ENCODE results near the gene SEPTIN12.
"Not testable (repeated sequence)": the region's sequence is repeated elsewhere in the genome, so short reads cannot be mapped to it uniquely, and the experiment has no call there.

Gene SEPTIN12

GRCh38 chr16:4802659-4803287 lies 14.6 kb upstream of the SEPTIN12 start:
- DNase-seq, result peak; percentile 97

DNA sequence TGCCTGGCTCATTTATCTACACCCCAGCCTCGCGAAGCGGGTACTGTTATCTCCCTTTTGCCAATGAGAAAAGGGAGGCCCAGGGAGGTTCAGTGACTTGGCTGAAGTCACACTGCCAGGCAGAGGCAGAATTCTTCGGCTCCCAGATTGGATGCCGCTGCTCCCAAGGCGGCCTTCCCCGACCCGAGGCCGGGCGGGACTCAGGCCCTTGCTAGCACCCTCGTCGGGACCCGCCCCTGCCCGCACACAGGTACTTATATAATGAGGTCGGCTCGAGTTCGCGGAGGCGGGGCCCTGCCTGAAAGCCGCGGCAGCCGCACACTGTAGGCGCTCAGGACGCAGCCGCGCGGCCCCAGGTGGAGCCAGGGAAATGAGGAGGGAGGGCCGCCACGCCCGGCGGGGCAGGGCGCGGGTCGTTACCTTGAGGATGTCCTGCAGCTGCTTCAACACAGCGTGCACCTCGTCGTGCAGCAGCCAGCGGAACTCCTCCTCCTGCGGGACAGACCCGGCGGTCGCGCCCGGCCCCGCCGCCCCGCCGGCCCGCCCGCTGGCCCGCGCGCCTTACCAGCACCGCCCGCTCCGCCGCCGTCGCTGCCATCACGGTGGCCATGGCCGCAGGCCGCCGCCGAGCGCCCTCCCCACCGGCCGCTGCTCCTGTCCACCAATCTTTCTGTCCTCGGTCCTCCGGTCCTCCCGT lies 14.0 kb upstream of the SEPTIN12 start, which contains the start of gene ROGDI:
TSS of gene ROGDI (minus strand) at position 672 of the 697 bp plus-strand sequence. CDS start at position 610, 62 bp downstream.
- peak; percentile 84 for DNase-seq

GRCh38 chr16:4801051-4801961 lies 13.2 kb upstream of the SEPTIN12 start:
- DNase-seq, result no peak

GRCh38 chr16:4800290-4801041 lies 12.3 kb upstream of the SEPTIN12 start:
- no peak for DNase-seq

DNA sequence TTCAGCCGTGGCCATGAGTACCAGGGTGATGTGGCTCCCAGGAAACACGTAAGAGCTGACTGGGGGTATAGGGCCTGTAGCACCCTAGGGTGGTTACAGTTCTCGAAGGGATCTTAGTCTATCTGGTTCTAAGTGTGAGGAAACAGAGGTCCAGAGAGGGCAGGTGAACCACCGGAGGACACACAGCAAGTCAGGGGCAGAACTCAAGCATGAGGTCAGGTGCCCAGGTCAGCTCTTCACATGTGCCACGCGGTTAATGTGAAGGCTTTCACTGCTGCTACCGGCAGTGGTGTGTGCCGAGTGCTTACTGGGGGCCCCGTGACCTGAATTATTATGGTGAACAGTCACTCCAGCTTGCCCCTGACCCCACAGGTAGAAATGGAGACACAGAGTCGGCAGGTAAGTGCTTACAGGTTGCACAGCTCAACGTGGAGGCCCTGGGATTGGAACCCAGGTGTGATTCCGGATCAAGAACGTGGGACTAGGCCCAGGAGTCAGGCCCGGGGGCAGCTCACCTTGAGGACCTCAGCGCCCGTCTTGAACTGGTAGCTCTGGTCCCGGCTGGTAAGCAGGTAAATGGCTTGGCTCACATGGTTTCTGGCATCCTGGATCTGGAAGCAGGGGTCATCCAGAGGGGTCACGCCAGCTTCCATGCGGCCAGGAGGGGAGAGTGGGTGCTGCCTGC lies 11.2 kb upstream of the SEPTIN12 start:
- no peak for DNase-seq

GRCh38 chr16:4798456-4798855 lies 10.3 kb upstream of the SEPTIN12 start:
- no peak for DNase-seq

GRCh38 chr16:4797805-4798252 lies 9.7 kb upstream of the SEPTIN12 start:
- no peak for DNase-seq

- no peak for DNase-seq
Observed at GRCh38 chr16:4796982-4797804, 9.0 kb upstream of the SEPTIN12 start.

DNA sequence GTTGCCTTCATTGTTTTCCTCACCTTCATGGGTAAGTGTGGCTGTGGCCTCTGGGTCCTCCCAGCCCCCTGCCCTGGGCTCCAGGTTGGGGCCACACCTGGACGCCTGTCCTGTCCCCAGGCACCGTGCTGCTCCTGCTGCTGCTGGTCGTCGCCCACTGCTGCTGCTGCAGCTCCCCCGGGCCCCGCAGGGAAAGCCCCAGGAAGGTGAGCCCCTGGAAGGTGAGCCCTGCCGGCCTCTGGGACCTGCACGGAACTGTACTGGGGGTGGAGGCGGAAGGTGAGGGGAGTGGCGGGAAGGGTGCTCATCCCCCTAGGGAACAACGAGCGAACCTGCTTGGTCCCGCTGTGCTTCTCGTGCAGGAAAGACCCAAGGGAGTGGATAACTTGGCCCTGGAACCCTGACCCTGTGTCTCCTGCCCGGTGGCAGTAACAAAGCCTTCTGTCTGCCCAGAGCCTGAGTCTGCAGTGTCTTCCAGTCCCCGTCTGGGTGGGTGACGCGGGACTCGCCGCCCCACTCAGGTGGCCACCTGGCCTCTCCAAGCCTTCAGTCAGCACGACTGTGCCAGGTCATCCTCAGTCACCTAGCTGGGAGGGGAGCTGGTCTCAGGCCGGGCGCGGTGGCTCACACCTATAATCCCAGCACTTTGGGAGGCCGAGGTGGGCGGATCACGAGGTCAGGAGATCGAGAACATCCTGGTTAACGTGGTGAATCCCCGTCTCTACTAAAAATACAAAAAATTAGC lies 7.9 kb upstream of the SEPTIN12 start:
- no peak for DNase-seq

- no peak for DNase-seq
Observed at GRCh38 chr16:4795181-4795827, 7.2 kb upstream of the SEPTIN12 start, which contains the start of gene SMIM22. TSS of gene SMIM22 (plus strand) at chr16:4795369. CDS start at chr16:4795735, 366 bp downstream.

GRCh38 chr16:4792951-4793513 lies 4.9 kb upstream of the SEPTIN12 start:
- no peak for DNase-seq

- no peak for DNase-seq
Observed at GRCh38 chr16:4790871-4791270, 2.7 kb upstream of the SEPTIN12 start.

GRCh38 chr16:4790261-4790660 lies 2.1 kb upstream of the SEPTIN12 start:
- DNase-seq, result no peak

GRCh38 chr16:4788910-4789309 lies 765 bp upstream of the SEPTIN12 start:
- DNase-seq, result no peak

- DNase-seq, result no peak
Observed at GRCh38 chr16:4788489-4788889, 344 bp upstream of the SEPTIN12 start.

- DNase-seq, result no peak
Observed at GRCh38 chr16:4787068-4787467, 1.1 kb downstream of the SEPTIN12 start.

DNA sequence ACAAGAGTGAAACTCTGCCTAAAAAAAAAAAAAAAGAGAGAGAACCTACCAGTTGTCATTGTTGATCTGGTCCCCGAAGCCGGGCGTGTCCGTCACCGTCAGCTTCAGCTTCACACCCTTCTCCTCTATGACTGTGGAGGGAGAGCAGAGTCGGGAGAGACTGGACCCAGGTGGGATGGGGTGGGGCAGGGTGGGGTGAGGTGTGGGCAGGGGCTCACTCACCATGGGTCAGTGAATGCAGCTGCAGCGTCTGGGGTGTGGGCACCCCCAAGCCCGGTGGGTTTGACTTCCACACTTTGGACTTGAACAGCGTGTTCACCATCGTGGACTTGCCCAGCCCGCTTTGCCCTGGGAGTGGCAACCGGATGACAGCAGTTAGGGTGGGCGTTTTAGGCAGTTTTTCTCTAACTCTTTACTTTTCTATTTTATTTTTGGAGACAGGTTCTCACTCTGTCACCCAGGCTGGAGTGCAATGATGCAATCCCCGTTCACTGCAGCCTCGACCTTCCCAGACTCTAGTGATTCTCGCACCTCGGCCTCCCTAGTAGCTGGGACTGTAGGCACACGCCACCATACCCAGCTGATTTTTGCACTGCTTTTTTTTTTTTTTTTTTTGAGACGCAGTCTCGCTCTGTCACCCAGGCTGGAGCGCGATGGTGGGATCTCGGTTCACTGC lies 2.2 kb downstream of the SEPTIN12 start:
- DNase-seq, result no peak

DNA sequence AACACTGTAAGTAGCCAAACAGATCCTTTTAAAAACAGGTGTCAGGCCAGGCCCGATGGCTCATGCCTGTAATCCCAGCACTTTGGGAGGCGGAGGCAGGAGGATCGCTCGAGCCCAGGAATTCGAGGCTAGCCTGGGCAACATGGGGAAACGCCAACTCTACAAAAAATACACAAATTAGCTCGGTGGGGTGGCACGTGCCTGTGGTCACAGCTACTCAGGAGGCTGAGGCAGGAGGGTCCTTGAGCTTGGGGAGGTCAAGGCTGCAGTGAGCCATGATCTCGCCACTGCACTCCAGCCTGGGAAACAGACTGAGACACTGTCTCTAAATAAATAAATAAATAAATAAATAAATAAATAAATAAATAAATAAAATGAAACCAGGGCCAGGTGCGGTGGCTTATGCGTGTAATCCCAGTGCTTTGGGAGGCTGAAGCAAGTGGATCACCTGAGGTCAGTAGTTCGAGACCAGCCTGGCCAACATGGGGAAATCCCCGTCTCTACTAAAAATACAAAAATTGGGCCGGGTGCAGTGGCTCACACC lies 3.6 kb downstream of the SEPTIN12 start:
- DNase-seq, result not testable (repeated sequence)
